Naive B cell (primary cell): ENCODE measurements around the gene B9D2. TPM values are rescaled to one million over a fixed set of nuclear protein-coding genes. Genes with fewer than 3 reads are reported as not detected.

Experiments
- ATAC-seq, 2 donors: fragments of 150-1000 bp; cut with Tn5 transposase; 2 replicates each; pipeline ENCODE4 v1.10.0; 2021; ENCODE audit warnings: low read depth in 2 of 2, mild to moderate bottlenecking in 2 of 2, moderate library complexity in 2 of 2
- DNase-seq: peaks from one replicate; pipeline ENCODE4 v3.0.0; 2022
- H3K27ac Mint-ChIP-seq, 6 donors: one replicate each; pipeline ENCODE4 v1.8.0; 2020 to 2022; ENCODE audit warnings: mild to moderate bottlenecking in 6 of 6, mixed read lengths in 6 of 6, moderate library complexity in 5 of 6, inconsistent platforms in 2 of 6
- H3K27me3 Mint-ChIP-seq, 3 donors: one replicate each; pipeline ENCODE4 v1.8.0; 2021 to 2022; ENCODE audit warnings: mixed read lengths in 3 of 3, mild to moderate bottlenecking in 1 of 3
- H3K36me3 Mint-ChIP-seq, 2 donors: one replicate each; pipeline ENCODE4 v1.8.0; 2020 to 2022; ENCODE audit warnings: mixed read lengths in 2 of 2, inconsistent platforms in 1 of 2, mild to moderate bottlenecking in 1 of 2
- H3K4me1 Mint-ChIP-seq, 3 donors: one replicate each; pipeline ENCODE4 v1.8.0; 2020 to 2022; ENCODE audit warnings: mixed read lengths in 3 of 3, inconsistent platforms in 1 of 3, mild to moderate bottlenecking in 1 of 3, moderate library complexity in 1 of 3
- H3K4me3 Mint-ChIP-seq, 8 donors: one replicate each; pipeline ENCODE4 v1.8.0; 2020 to 2022; ENCODE audit warnings: mild to moderate bottlenecking in 8 of 8, mixed read lengths in 8 of 8, moderate library complexity in 8 of 8, inconsistent platforms in 2 of 8
- H3K9me3 Mint-ChIP-seq, 7 donors: one replicate each; pipeline ENCODE4 v1.8.0; 2020 to 2022; ENCODE audit warnings: mixed read lengths in 7 of 7, mild to moderate bottlenecking in 5 of 7, inconsistent platforms in 2 of 7, moderate library complexity in 1 of 7
- polyA plus RNA-seq, 6 donors: library from polyadenylated mRNA; unstranded; fragments of 300-500 nt; fragmentation: Illumina TruSeq; gene quantifications; one replicate each; pipeline ENCODE4 v1.2.3, GENCODE V29; 2021; ENCODE audit warnings: low read depth in 6 of 6

B9D2 gene
- polyA plus RNA-seq, 6 donors from 2014 or later: 3.2 to 17.3 (median 14.3) TPM

GRCh38 chr19:41319500-41320184, 44.3 kb downstream of the B9D2 start:
- H3K27me3 Mint-ChIP-seq: no peaks in the 10 kb centered on the region
- peaks cover 8 to 16% of the 10 kb centered on the region in 2 donors for H3K36me3 Mint-ChIP-seq
- H3K27ac Mint-ChIP-seq: peak overlapping the region in 3 of 6 donors; percentile 47 to 61 (median 60)
- ATAC-seq (no peak), DNase-seq (no peak)
- H3K4me1 Mint-ChIP-seq: peaks cover 32 to 52% (median 52%) of the 10 kb centered on the region in 3 donors
- H3K4me3 Mint-ChIP-seq: peak overlapping the region in 2 of 8 donors; percentile 19 to 75
- no peaks in the 10 kb centered on the region for H3K9me3 Mint-ChIP-seq

GRCh38 chr19:41318696-41319499, 45.1 kb downstream of the B9D2 start:
- no peaks in the 10 kb centered on the region for H3K27me3 Mint-ChIP-seq
- peak overlapping the region in 4 of 6 donors; percentile 56 to 77 (median 66) for H3K27ac Mint-ChIP-seq
- no peaks in the 10 kb centered on the region for H3K9me3 Mint-ChIP-seq
- peaks cover 26 to 49% (median 47%) of the 10 kb centered on the region in 3 donors for H3K4me1 Mint-ChIP-seq
- DNase-seq (no peak), ATAC-seq (no peak)
- peak overlapping the region in 1 of 8 donors; percentile 19 for H3K4me3 Mint-ChIP-seq
- peaks cover 8 to 16% of the 10 kb centered on the region in 2 donors for H3K36me3 Mint-ChIP-seq

GRCh38 chr19:41316306-41316920, 47.5 kb downstream of the B9D2 start:
- DNase-seq: no peak
- Mint-ChIP-seq H3K27me3 (no peaks in the 10 kb centered on the region), H3K4me1 (peaks cover 31 to 53% (median 52%) of the 10 kb centered on the region in 3 donors), H3K27ac (peak overlapping the region in 5 of 6 donors; percentile 34 to 82 (median 72)), H3K36me3 (peaks cover 8 to 25% of the 10 kb centered on the region in 2 donors), H3K4me3 (peak overlapping the region in 2 of 8 donors; percentile 22 to 43), H3K9me3 (no peaks in the 10 kb centered on the region)
- ATAC-seq: no peak

GRCh38 chr19:41311613-41312012, 52.3 kb downstream of the B9D2 start:
- ATAC-seq (no peak), DNase-seq (no peak)
- H3K27ac Mint-ChIP-seq: peak overlapping the region in 5 of 6 donors; percentile 24 to 76 (median 39)
- H3K4me3 Mint-ChIP-seq: peak overlapping the region; percentile 42 to 100 (median 96)
- H3K27me3 Mint-ChIP-seq: no peaks in the 10 kb centered on the region
- H3K9me3 Mint-ChIP-seq: no peaks in the 10 kb centered on the region
- peaks cover 58 to 78% (median 77%) of the 10 kb centered on the region in 3 donors for H3K4me1 Mint-ChIP-seq
- peaks cover under 1 to 27% of the 10 kb centered on the region in 2 donors for H3K36me3 Mint-ChIP-seq

GRCh38 chr19:41311072-41311471, 52.9 kb downstream of the B9D2 start:
- ATAC-seq (no peak), DNase-seq (no peak)
- Mint-ChIP-seq H3K27ac (peak overlapping the region in 4 of 6 donors; percentile 61 to 99 (median 88)), H3K27me3 (no peaks in the 10 kb centered on the region), H3K9me3 (no peaks in the 10 kb centered on the region), H3K4me3 (peak overlapping the region; percentile 83 to 100 (median 98)), H3K4me1 (peaks cover 57 to 78% (median 73%) of the 10 kb centered on the region in 3 donors), H3K36me3 (peaks cover 0 to 25% of the 10 kb centered on the region in 2 donors)

- H3K4me3 Mint-ChIP-seq: peak within 1 kb of the TSS; percentile 91 to 100 (median 98)
- peaks cover 55 to 77% (median 70%) of the 10 kb centered on the region in 3 donors for H3K4me1 Mint-ChIP-seq
- peaks cover 0 to 23% of the 10 kb centered on the region in 2 donors for H3K36me3 Mint-ChIP-seq
- no peaks in the 10 kb centered on the region for H3K9me3 Mint-ChIP-seq
- H3K27ac Mint-ChIP-seq: peak within 1 kb of the TSS; percentile 99 to 100 (median 99)
- peak; percentile 71 to 75 for ATAC-seq
- no peaks in the 10 kb centered on the region for H3K27me3 Mint-ChIP-seq
- DNase-seq: peak; percentile 92
Measured at GRCh38 chr19:41310033-41310831, 53.7 kb downstream of the B9D2 start, which contains the start of gene CCDC97. TSS of gene CCDC97 (plus strand) at chr19:41310172. CDS start at chr19:41310311, 139 bp downstream.

GRCh38 chr19:41309180-41310032, 54.5 kb downstream of the B9D2 start:
- DNase-seq (no peak), ATAC-seq (no peak)
- Mint-ChIP-seq H3K27me3 (no peaks in the 10 kb centered on the region), H3K4me3 (peak overlapping the region; percentile 91 to 100 (median 98)), H3K4me1 (peaks cover 55 to 82% (median 72%) of the 10 kb centered on the region in 3 donors), H3K27ac (peak overlapping the region; percentile 99 to 100 (median 99)), H3K36me3 (peaks cover under 1 to 26% of the 10 kb centered on the region in 2 donors), H3K9me3 (no peaks in the 10 kb centered on the region)

GRCh38 chr19:41308450-41309179, 55.3 kb downstream of the B9D2 start:
- Mint-ChIP-seq H3K4me3 (peak overlapping the region; percentile 91 to 100 (median 98)), H3K4me1 (peaks cover 57 to 82% (median 74%) of the 10 kb centered on the region in 3 donors), H3K36me3 (peaks cover 5 to 29% of the 10 kb centered on the region in 2 donors), H3K27ac (peak overlapping the region; percentile 99 to 100 (median 99)), H3K9me3 (no peaks in the 10 kb centered on the region), H3K27me3 (no peaks in the 10 kb centered on the region)
- DNase-seq (peak; percentile 87), ATAC-seq (peak; percentile 71)

- Mint-ChIP-seq H3K9me3 (no peaks in the 10 kb centered on the region), H3K27me3 (no peaks in the 10 kb centered on the region), H3K27ac (peak overlapping the region; percentile 99 to 100 (median 99)), H3K4me1 (peaks cover 53 to 82% (median 70%) of the 10 kb centered on the region in 3 donors), H3K4me3 (peak overlapping the region in 7 of 8 donors; percentile 91 to 100 (median 98)), H3K36me3 (peaks cover 5 to 23% of the 10 kb centered on the region in 2 donors)
- DNase-seq (no peak), ATAC-seq (peak; percentile 4 to 7)
Measured at GRCh38 chr19:41307954-41308449, 55.9 kb downstream of the B9D2 start.

GRCh38 chr19:41307090-41307875, 56.7 kb downstream of the B9D2 start:
- DNase-seq (no peak), ATAC-seq (no peak)
- Mint-ChIP-seq H3K27me3 (no peaks in the 10 kb centered on the region), H3K36me3 (peaks cover 8 to 21% of the 10 kb centered on the region in 2 donors), H3K9me3 (no peaks in the 10 kb centered on the region), H3K27ac (peak overlapping the region; percentile 8 to 100 (median 99)), H3K4me1 (peaks cover 53 to 82% (median 72%) of the 10 kb centered on the region in 3 donors), H3K4me3 (peak overlapping the region in 7 of 8 donors; percentile 13 to 100 (median 91))
